SU-DHL-6 (cell line): ENCODE data around the gene RND2.
A peak's percentile ranks its signal among the peaks of the same experiment; 100 is the strongest.

Source experiments
- H2AFZ ChIP-seq: fragments of 200-600 bp; sonication (generic); 2 replicates; pipeline ENCODE4 v1.6.1; 2014; ENCODE audit warnings: low read depth, mild to moderate bottlenecking, moderate library complexity, mixed read lengths, antibody characterized with exemption, low read length; ENCODE audit not compliant: severe bottlenecking
- H3F3A ChIP-seq: fragments of 200-600 bp; shearing (Covaris generic); 2 replicates; pipeline ENCODE4 v1.6.0; 2016; ENCODE audit warnings: antibody characterized with exemption, mild to moderate bottlenecking; ENCODE audit not compliant: insufficient read depth
- H3K27ac ChIP-seq: fragments of 200-600 bp; sonication (generic); 2 replicates; pipeline ENCODE4 v1.5.1; 2016; ENCODE audit warnings: low read depth, mild to moderate bottlenecking, low read length, moderate library complexity, mixed read lengths
- H3K27me3 ChIP-seq: fragments of 200-600 bp; sonication (generic), shearing (Covaris generic); 2 replicates; pipeline ENCODE4 v1.6.0; 2014; ENCODE audit warnings: mild to moderate bottlenecking, low read length
- H3K36me3 ChIP-seq: fragments of 200-600 bp; sonication (generic); 2 replicates; pipeline ENCODE4 v1.6.1; 2014; ENCODE audit warnings: mild to moderate bottlenecking, low read length, mixed read lengths
- H3K4me2 ChIP-seq: fragments of 300-600, 200-600 bp; shearing (Covaris generic), sonication (generic); 2 replicates; pipeline ENCODE4 v1.6.0; 2014; ENCODE audit warnings: low read length, low read depth, mild to moderate bottlenecking; ENCODE audit not compliant: poor library complexity, severe bottlenecking
- H3K4me3 ChIP-seq: fragments of 200-600 bp; sonication (generic); 2 replicates; pipeline ENCODE4 v1.5.1; 2014; ENCODE audit warnings: antibody characterized with exemption, low read length, mild to moderate bottlenecking, mixed read lengths; ENCODE audit not compliant: insufficient read depth, poor library complexity, severe bottlenecking
- H3K79me2 ChIP-seq: fragments of 200-600 bp; sonication (generic); 2 replicates; pipeline ENCODE4 v1.6.1; 2014; ENCODE audit warnings: mild to moderate bottlenecking, low read length, moderate library complexity; ENCODE audit not compliant: insufficient read depth
- H3K9ac ChIP-seq: fragments of 200-600 bp; sonication (generic); 2 replicates; pipeline ENCODE4 v1.7.0; 2014; ENCODE audit warnings: mild to moderate bottlenecking, low read length
- H3K9me2 ChIP-seq: fragments of 200-600 bp; sonication (generic); replicated peaks from 2 replicates; pipeline ENCODE4 v1.6.1; 2014; ENCODE audit warnings: low read length; ENCODE audit not compliant: insufficient read depth
- H3K9me3 ChIP-seq: fragments of 200-600 bp; sonication (generic); 2 replicates; pipeline ENCODE4 v1.6.1; 2014; ENCODE audit warnings: low read length, mixed read lengths; ENCODE audit not compliant: insufficient read depth
- H4K20me1 ChIP-seq: fragments of 200-600 bp; sonication (generic); 2 replicates; pipeline ENCODE4 v1.6.1; 2014; ENCODE audit warnings: low read depth, mild to moderate bottlenecking, antibody characterized with exemption, low read length, moderate library complexity, mixed read lengths
- CTCF ChIP-seq: fragments of 200-600 bp; sonication (generic); IDR thresholded peaks from one replicate; pipeline ENCODE4 v1.5.1; 2017; ENCODE audit warnings: antibody characterized with exemption, mild to moderate bottlenecking, low read length, moderate library complexity; ENCODE audit not compliant: insufficient read depth, poor library complexity, severe bottlenecking
- EZH2phosphoT487 ChIP-seq: fragments of 200-600 bp; sonication (generic), shearing (Covaris generic); conservative IDR thresholded peaks from 2 replicates; pipeline ENCODE4 v1.6.1; 2018; ENCODE audit warnings: mild to moderate bottlenecking, antibody characterized with exemption, low read length, moderate library complexity, mixed read lengths

The RND2 gene

GRCh38 chr17:43003542-43004172, 21.4 kb upstream of the RND2 start:
- Histone ChIP-seq H3K27me3 (no peaks in the 10 kb centered on the region), H3K9me3 (no peaks in the 10 kb centered on the region), H2AFZ (no peak overlapping the region), H3K9me2 (no peaks in the 10 kb centered on the region), H3K27ac (no peak overlapping the region; the same call in 1 of the 2 replicates), H3K4me2 (no peak overlapping the region), H3K79me2 (peaks cover 16% of the 10 kb centered on the region), H3K36me3 (peaks cover 22% of the 10 kb centered on the region), H3F3A (peaks cover 39% of the 10 kb centered on the region), H3K4me3 (no peak overlapping the region), H4K20me1 (peaks cover 5% of the 10 kb centered on the region; the same call in 1 of the 2 replicates), H3K9ac (no peak overlapping the region)
- TF ChIP-seq EZH2phosphoT487 (no peak), CTCF (no peak)

GRCh38 chr17:43006639-43007551, 18.1 kb upstream of the RND2 start, which contains the start of gene IFI35:
IFI35 (plus strand) TSS chr17:43006784; CDS start chr17:43006948, 164 bp downstream.
- Histone ChIP-seq H3K36me3 (peaks cover 10% of the 10 kb centered on the region; the same call in 1 of the 2 replicates), H4K20me1 (no peaks in the 10 kb centered on the region), H3K79me2 (no peaks in the 10 kb centered on the region), H3K9me3 (no peaks in the 10 kb centered on the region), H3F3A (peaks cover 23% of the 10 kb centered on the region), H3K4me3 (no peak within 1 kb of the TSS), H3K27me3 (no peaks in the 10 kb centered on the region), H3K9ac (peak within 1 kb of the TSS; percentile 54), H2AFZ (peak within 1 kb of the TSS; percentile 27), H3K4me2 (peak within 1 kb of the TSS; percentile 65), H3K27ac (peak within 1 kb of the TSS; percentile 38), H3K9me2 (no peaks in the 10 kb centered on the region)
- TF ChIP-seq CTCF (no peak), EZH2phosphoT487 (no peak)

GRCh38 chr17:43010667-43011308, 14.2 kb upstream of the RND2 start:
- no peak overlapping the region for H3K9ac ChIP-seq
- H3K36me3 ChIP-seq, result no peaks in the 10 kb centered on the region
- no peaks in the 10 kb centered on the region for H3K79me2 ChIP-seq
- no peaks in the 10 kb centered on the region for H3F3A ChIP-seq
- H3K27me3 ChIP-seq, result no peaks in the 10 kb centered on the region
- no peaks in the 10 kb centered on the region for H3K9me2 ChIP-seq
- no peak overlapping the region for H3K4me2 ChIP-seq
- no peak overlapping the region for H2AFZ ChIP-seq
- no peak overlapping the region for H3K4me3 ChIP-seq
- no peak overlapping the region for H3K27ac ChIP-seq
- no peaks in the 10 kb centered on the region for H4K20me1 ChIP-seq
- TF ChIP-seq CTCF (no peak), EZH2phosphoT487 (no peak)
- H3K9me3 ChIP-seq, result no peaks in the 10 kb centered on the region
